Fibroblast of mammary gland (primary cell): ENCODE measurements around the gene IGSF21.

Experiments
- DNase-seq: peaks from one replicate; pipeline ENCODE4 v3.0.0-alpha.2; 2010; ENCODE audit warnings: low read depth
- H3K4me3 ChIP-seq: 2 replicates; pipeline ENCODE4 v1.5.1; 2011; ENCODE audit warnings: low read depth, mild to moderate bottlenecking, low read length, moderate library complexity; ENCODE audit not compliant: control insufficient read depth
- CTCF ChIP-seq: conservative IDR thresholded peaks from 2 replicates; pipeline ENCODE4 v1.5.1; 2011; ENCODE audit warnings: low read depth, low read length, inconsistent platforms; ENCODE audit not compliant: control insufficient read depth, insufficient read depth

Gene IGSF21

GRCh38 chr1:18417316-18418269, 310.0 kb downstream of the IGSF21 start:
- TF ChIP-seq CTCF, result no peak
- no peak for DNase-seq
- no peak overlapping the region for H3K4me3 ChIP-seq

- no peak for TF ChIP-seq CTCF
- no peak for DNase-seq
- H3K4me3 ChIP-seq, result no peak overlapping the region
Observed at GRCh38 chr1:18419113-18419844, 311.7 kb downstream of the IGSF21 start.

GRCh38 chr1:18419845-18420184, 312.2 kb downstream of the IGSF21 start:
- DNase-seq, result no peak
- TF ChIP-seq CTCF, result no peak
- no peak overlapping the region for H3K4me3 ChIP-seq

- no peak for TF ChIP-seq CTCF
- H3K4me3 ChIP-seq, result no peak overlapping the region
- no peak for DNase-seq
Observed at GRCh38 chr1:18422076-18422777, 314.6 kb downstream of the IGSF21 start.

GRCh38 chr1:18422954-18423353, 315.4 kb downstream of the IGSF21 start:
- no peak for TF ChIP-seq CTCF
- no peak for DNase-seq
- H3K4me3 ChIP-seq, result no peak overlapping the region

- H3K4me3 ChIP-seq, result no peak overlapping the region
- TF ChIP-seq CTCF, result no peak
- DNase-seq, result no peak
Observed at GRCh38 chr1:18426580-18426979, 319.0 kb downstream of the IGSF21 start.
